PC-3 (cell line): ENCODE data around the gene CASP8.

Experiments
- EZH2phosphoT487 ChIP-seq: fragments of 300-600 bp; sonication (generic); IDR thresholded peaks from 2 replicates; pipeline ENCODE4 v1.6.1; 2018; ENCODE audit warnings: mild to moderate bottlenecking, antibody characterized with exemption, low read length, borderline replicate concordance
- TF ChIP-seq, protein P1 (sequence below): fragments of 300-600 bp; sonication (generic); conservative IDR thresholded peaks from 2 replicates; pipeline ENCODE4 v1.5.1; 2017; ENCODE audit warnings: antibody characterized with exemption, low read depth, mild to moderate bottlenecking, low read length

- no peak for TF ChIP-seq EZH2phosphoT487
- TF ChIP-seq, protein P1, sequence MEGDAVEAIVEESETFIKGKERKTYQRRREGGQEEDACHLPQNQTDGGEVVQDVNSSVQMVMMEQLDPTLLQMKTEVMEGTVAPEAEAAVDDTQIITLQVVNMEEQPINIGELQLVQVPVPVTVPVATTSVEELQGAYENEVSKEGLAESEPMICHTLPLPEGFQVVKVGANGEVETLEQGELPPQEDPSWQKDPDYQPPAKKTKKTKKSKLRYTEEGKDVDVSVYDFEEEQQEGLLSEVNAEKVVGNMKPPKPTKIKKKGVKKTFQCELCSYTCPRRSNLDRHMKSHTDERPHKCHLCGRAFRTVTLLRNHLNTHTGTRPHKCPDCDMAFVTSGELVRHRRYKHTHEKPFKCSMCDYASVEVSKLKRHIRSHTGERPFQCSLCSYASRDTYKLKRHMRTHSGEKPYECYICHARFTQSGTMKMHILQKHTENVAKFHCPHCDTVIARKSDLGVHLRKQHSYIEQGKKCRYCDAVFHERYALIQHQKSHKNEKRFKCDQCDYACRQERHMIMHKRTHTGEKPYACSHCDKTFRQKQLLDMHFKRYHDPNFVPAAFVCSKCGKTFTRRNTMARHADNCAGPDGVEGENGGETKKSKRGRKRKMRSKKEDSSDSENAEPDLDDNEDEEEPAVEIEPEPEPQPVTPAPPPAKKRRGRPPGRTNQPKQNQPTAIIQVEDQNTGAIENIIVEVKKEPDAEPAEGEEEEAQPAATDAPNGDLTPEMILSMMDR: no peak
Observed at GRCh38 chr2:201327678-201328077, 67.3 kb downstream of the CASP8 start.
